Measurements from ENCODE around the gene TAS2R60.

Gene TAS2R60

GRCh38 chr7:143443153-143443552 lies at the start of gene TAS2R60:
TSS of gene TAS2R60 (plus strand) at chr7:143443453. CDS start at chr7:143443453, 0 bp downstream.
- TF ChIP-seq, protein P1, sequence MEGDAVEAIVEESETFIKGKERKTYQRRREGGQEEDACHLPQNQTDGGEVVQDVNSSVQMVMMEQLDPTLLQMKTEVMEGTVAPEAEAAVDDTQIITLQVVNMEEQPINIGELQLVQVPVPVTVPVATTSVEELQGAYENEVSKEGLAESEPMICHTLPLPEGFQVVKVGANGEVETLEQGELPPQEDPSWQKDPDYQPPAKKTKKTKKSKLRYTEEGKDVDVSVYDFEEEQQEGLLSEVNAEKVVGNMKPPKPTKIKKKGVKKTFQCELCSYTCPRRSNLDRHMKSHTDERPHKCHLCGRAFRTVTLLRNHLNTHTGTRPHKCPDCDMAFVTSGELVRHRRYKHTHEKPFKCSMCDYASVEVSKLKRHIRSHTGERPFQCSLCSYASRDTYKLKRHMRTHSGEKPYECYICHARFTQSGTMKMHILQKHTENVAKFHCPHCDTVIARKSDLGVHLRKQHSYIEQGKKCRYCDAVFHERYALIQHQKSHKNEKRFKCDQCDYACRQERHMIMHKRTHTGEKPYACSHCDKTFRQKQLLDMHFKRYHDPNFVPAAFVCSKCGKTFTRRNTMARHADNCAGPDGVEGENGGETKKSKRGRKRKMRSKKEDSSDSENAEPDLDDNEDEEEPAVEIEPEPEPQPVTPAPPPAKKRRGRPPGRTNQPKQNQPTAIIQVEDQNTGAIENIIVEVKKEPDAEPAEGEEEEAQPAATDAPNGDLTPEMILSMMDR (IDR thresholded peaks at IDR 0.05; ENCODE audit: extremely low read depth, missing control alignments), result no peak
- no peak for DNase-seq (ENCODE audit: low spot score)

DNA sequence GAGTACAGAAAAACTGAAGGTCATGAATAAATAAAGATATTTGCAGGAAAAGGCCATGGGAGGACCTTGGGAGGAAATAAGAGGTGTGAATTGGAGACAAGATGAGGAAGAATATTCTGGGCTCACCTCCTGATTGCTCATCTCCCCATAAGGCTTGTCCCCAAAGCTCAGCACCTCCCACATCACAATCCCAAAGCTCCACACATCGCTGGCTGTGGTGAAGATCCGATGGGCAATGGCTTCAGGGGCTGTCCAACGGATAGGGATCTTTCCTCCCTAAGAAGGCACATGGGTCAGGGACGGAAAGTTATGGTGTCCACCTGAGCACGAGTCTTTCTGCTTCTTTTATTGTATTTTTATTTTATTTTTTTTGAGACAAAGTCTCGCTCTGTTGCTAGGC lies 49.2 kb upstream of the TAS2R60 start:
- no peak for DNase-seq (ENCODE audit: low spot score)
- TF ChIP-seq, protein P1 (IDR thresholded peaks at IDR 0.05; ENCODE audit: extremely low read depth, missing control alignments), result no peak

- TF ChIP-seq, protein P1 (IDR thresholded peaks at IDR 0.05; ENCODE audit: extremely low read depth, missing control alignments), result no peak
Observed at GRCh38 chr7:143394777-143395176, 48.5 kb upstream of the TAS2R60 start.

DNA sequence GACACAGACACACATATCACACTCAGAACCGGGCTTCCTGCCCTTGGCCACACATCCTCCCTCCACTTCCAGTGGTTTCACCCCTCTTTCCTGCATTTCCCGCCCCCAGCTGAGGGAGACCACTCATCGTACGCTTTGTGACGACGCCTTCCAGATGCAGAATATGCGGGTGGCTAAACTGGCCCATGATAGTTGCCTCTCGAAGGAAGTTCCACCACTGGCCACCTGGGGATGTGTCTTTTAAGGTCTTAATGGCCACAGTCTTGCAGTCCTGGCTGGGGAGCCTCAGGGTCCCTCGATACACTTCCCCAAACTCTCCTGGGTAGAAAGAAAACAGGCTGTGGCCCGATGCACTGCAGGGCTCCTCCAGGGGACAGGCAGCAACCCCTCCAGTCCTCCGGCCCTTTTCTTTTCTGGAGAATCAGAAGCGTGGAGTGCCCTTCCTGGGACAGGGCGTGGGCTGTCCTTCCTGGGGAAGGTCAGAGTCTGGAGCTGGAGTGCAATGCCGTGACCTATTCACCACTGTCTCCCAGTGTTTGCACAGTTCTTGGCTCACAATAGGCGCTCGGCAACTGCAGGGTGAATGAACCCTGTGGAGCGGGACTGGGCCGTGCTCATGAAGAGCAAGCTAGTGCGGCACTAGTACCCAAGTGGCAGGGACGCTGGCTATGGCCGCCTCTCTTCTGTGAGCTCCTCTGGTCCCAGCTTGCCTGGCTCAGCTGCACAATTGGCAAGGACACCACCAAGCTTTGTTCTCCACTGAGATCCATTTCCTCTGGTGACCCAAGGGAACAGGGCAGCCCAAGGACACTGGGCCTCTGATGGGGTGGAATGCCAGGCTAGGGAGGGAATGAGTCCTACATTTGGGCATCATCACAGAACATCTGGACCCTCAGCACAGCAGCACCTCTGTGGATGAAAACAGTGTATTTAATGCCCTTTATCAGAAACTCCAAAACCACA lies 47.8 kb upstream of the TAS2R60 start:
- no peak for DNase-seq (ENCODE audit: low spot score)
- TF ChIP-seq, protein P1 (IDR thresholded peaks at IDR 0.05; ENCODE audit: extremely low read depth, missing control alignments), result no peak

More at GRCh38 chr7:143394777-143395176, 48.5 kb upstream of the TAS2R60 start:
- no peak for DNase-seq (ENCODE audit: low spot score)

DNA sequence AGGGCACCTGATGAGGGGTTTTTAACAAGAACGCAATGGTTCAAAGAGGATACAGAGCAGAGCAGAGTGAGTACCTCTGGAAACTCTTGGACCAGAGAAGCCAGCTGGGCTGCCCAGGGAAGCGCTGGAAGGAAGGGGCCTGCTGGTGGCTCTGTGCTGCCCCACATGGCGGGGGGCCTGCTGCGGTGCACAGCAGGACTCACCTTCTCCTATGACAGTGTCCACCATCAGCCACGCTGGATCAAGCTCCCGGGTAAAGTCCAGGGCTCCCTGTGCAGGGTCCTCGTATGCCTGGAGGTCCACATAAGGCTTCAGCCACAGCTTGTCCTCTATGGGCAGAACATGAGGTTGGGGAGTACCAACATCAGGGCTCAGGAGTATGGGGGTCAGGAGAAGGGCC lies 47.1 kb upstream of the TAS2R60 start:
- no peak for DNase-seq (ENCODE audit: low spot score)
- TF ChIP-seq, protein P1 (IDR thresholded peaks at IDR 0.05; ENCODE audit: extremely low read depth, missing control alignments), result no peak

- TF ChIP-seq, protein P1 (IDR thresholded peaks at IDR 0.05; ENCODE audit: extremely low read depth, missing control alignments), result no peak
Observed at GRCh38 chr7:143396625-143397556, 46.4 kb upstream of the TAS2R60 start.

More at GRCh38 chr7:143396625-143397556, 46.4 kb upstream of the TAS2R60 start:
- no peak for DNase-seq (ENCODE audit: low spot score)
